ENCODE measurements around the gene ZNF28.
"Not testable (repeated sequence)": the region's sequence is repeated elsewhere in the genome, so short reads cannot be mapped to it uniquely, and the experiment has no call there.

Gene ZNF28

DNA sequence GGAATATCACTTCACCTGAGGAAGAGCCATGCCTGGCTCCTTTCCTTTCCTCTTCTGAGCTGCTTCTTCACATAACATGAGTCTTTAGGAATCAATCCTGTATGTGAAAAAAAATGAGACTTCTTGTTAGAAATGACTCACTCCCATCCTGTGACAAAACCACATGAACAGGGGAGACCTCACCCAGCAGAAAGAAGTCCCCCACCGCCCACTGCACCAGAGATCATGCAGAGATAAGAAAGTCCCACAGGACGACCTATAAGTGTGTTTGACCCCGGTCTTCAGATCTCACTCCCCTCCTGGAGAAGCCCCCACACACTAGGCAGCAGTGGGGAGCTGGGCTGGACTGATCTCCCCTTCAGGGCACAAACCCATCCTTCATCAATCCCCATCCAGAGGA lies 42.6 kb downstream of the ZNF28 start:
- DNase-seq (ENCODE audit: low spot score) = no peak

GRCh38 chr19:52756447-52756846 lies 65.0 kb downstream of the ZNF28 start:
- DNase-seq (ENCODE audit: low spot score) = not testable (repeated sequence)

- DNase-seq (ENCODE audit: low spot score) = no peak
Measured at GRCh38 chr19:52749780-52750179, 71.7 kb downstream of the ZNF28 start.

DNA sequence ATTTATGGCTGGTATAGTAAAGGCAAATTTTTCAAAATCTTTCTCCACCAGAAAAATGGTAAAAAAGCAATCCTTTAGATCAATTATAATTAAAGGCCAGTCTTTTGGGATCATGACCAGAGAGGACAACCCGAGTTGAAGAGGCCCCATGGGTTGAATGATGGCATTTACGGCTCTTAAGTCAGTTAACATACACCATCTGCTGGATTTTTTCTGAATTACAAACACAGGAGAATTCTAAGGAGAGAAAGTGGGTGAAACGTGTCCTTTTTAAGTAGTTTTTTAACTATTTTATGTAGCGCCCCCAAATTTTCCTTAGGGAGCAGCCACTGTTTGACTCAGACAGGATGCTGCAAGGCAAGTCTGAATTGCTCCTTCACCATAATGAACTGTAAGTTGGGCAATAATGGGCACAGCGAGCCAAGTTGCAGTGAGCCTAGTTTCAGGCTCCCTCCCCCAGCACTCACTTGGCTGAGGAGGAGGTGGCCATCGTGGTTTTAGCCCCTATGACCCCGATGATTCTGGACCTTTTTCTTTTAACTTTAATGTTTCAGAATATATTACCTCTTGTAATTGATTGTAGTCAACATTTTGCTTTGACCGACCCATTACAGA lies 73.0 kb downstream of the ZNF28 start:
- no peak for DNase-seq (ENCODE audit: low spot score)

Data from HuH-7.5 (cell line).